ENCODE data around the gene UNC5CL.

DNA sequence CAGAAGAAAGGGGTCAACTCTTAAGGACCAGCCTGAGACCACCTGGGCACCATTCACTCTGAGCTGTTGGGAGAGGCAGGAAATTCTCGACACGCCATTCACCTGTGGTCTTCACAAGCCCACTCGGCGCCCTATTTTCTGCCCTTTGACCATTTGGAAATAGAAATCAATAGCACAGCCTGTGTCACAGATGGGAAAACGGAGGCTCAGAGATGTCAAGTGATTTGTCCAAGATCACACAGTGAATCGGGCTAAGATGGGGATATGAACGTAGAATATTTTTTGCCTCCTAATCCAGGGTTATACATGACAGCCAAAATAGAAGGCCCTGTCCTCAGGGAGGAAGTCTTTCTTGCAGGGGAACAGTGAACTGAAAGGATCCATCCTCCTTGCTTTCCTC, 10.9 kb upstream of the UNC5CL start:
- TF ChIP-seq POLR2A (IDR thresholded peaks at IDR 0.05), result no peak
- TF ChIP-seq CTCF (IDR thresholded peaks at IDR 0.05), result no peak
- no peak for TF ChIP-seq POLR2AphosphoS5 (IDR thresholded peaks at IDR 0.05)

Data from gastroesophageal sphincter (tissue), 3 donors.